ENCODE measurements around the gene SYNJ1. TPM values are rescaled to one million over a fixed set of nuclear protein-coding genes. Genes with fewer than 3 reads are reported as not detected.
"Not testable (repeated sequence)": the region's sequence is repeated elsewhere in the genome, so short reads cannot be mapped to it uniquely, and the experiment has no call there.

The SYNJ1 gene
- total and polyA plus RNA-seq, 7 donors = 5.9 to 14.8 (median 10.8) TPM

- no peak for TF ChIP-seq CTCF (IDR thresholded peaks at IDR 0.05)
- ATAC-seq (no peak), DNase-seq (no peak)
- intact Hi-C loops (cut with DNase I) = loop anchor here in 1 of 2 donors (10.0 kb wide), 2 partner anchors 85 to 395 kb away; no protein-coding TSS in a partner anchor
- no peaks in the 10 kb centered on the region for H3K4me1 ChIP-seq
- no peaks in the 10 kb centered on the region for H3K27me3 ChIP-seq (ENCODE audit: insufficient read depth in 3 of 3, low read length in 2 of 3)
- peaks cover 12 to 100% of the 10 kb centered on the region in 2 donors for H3K36me3 ChIP-seq (ENCODE audit: insufficient read depth in 1 of 2, low read depth in 1 of 2)
- H3K9me3 ChIP-seq = no peaks in the 10 kb centered on the region
- H3K4me3 ChIP-seq = no peak overlapping the region
- no peak overlapping the region for H3K27ac ChIP-seq
These were observed 21.8 kb upstream of the SYNJ1 start for GRCh38 chr21:32749662-32750061.

GRCh38 chr21:32748529-32748928 lies 20.7 kb upstream of the SYNJ1 start:
- no peaks in the 10 kb centered on the region for H3K4me1 ChIP-seq
- DNase-seq (no peak), ATAC-seq (no peak)
- H3K27me3 ChIP-seq (ENCODE audit: insufficient read depth in 3 of 3, low read length in 2 of 3) = no peaks in the 10 kb centered on the region
- no peaks in the 10 kb centered on the region for H3K9me3 ChIP-seq
- intact Hi-C loops (cut with DNase I) = loop anchor here in 1 of 2 donors (10.0 kb wide), 2 partner anchors 84 to 394 kb away; no protein-coding TSS in a partner anchor
- no peak overlapping the region for H3K27ac ChIP-seq
- WGBS, 3 donors = 83 to 90% (median 85%) methylated on average over 5 of the region's 5 CpGs
- no peak for TF ChIP-seq CTCF (IDR thresholded peaks at IDR 0.05)
- H3K36me3 ChIP-seq (ENCODE audit: insufficient read depth in 1 of 2, low read depth in 1 of 2) = peaks cover 8 to 100% of the 10 kb centered on the region in 2 donors
- H3K4me3 ChIP-seq = no peak overlapping the region

- Histone ChIP-seq H3K27me3 (ENCODE audit: insufficient read depth in 3 of 3, low read length in 2 of 3) (no peaks in the 10 kb centered on the region), H3K9me3 (no peaks in the 10 kb centered on the region), H3K27ac (no peak overlapping the region), H3K4me3 (no peak overlapping the region), H3K4me1 (no peaks in the 10 kb centered on the region), H3K36me3 (ENCODE audit: insufficient read depth in 1 of 2, low read depth in 1 of 2) (peaks cover 8 to 100% of the 10 kb centered on the region in 2 donors)
- no peak for TF ChIP-seq CTCF (IDR thresholded peaks at IDR 0.05)
- intact Hi-C loops (cut with DNase I) = loop anchor here in 1 of 2 donors (10.0 kb wide), 2 partner anchors 83 to 393 kb away; no protein-coding TSS in a partner anchor
- no peak for ATAC-seq
- DNase-seq = no peak
- WGBS, 3 donors = 81 to 91% (median 83%) methylated on average over 1 of the region's 1 CpG
These were observed 19.6 kb upstream of the SYNJ1 start for GRCh38 chr21:32747396-32747795.

- 98 to 100% (median 98%) methylated on average over 3 of the region's 3 CpGs for WGBS, 3 donors
- H3K4me1 ChIP-seq; H3K27me3 ChIP-seq (ENCODE audit: insufficient read depth in 3 of 3, low read length in 2 of 3); H3K4me3 ChIP-seq; H3K9me3 ChIP-seq; H3K27ac ChIP-seq; ATAC-seq; DNase-seq: not testable (repeated sequence)
- H3K36me3 ChIP-seq (ENCODE audit: insufficient read depth in 1 of 2, low read depth in 1 of 2) = peaks cover 11 to 100% of the 10 kb centered on the region in 2 donors
- intact Hi-C loops (cut with DNase I) = loop anchor here in 1 of 2 donors (10.0 kb wide), 2 partner anchors 82 to 392 kb away; no protein-coding TSS in a partner anchor
These were observed 18.9 kb upstream of the SYNJ1 start for GRCh38 chr21:32746711-32747110.

DNA sequence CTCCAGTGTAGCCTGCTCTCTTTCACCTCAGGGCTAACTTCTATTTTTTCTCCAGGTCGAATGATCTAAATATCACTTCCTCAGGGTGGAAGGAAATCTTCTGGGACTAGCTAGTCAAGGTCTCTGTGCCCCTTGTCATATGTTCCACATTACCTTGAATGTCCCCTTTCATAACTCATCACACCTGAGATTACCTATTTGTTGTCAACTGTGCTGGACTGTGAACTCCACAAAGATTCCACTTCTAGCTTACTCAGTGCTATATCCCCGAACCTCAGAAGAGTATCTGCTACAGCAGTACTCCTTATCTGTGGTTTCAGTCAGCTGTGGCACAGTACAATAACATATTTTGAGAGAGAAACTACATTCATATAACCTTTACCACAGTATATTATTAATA lies 14.6 kb upstream of the SYNJ1 start:
- H3K27me3 ChIP-seq (ENCODE audit: insufficient read depth in 3 of 3, low read length in 2 of 3) = no peaks in the 10 kb centered on the region
- H3K9me3 ChIP-seq = no peaks in the 10 kb centered on the region
- ATAC-seq (no peak), DNase-seq (no peak)
- H3K4me1 ChIP-seq = no peaks in the 10 kb centered on the region
- no peak overlapping the region for H3K27ac ChIP-seq
- WGBS, 3 donors = 84 to 92% (median 90%) methylated on average over 2 of the region's 2 CpGs
- H3K36me3 ChIP-seq (ENCODE audit: insufficient read depth in 1 of 2, low read depth in 1 of 2) = peaks cover 12 to 97% of the 10 kb centered on the region in 2 donors
- intact Hi-C loops (cut with DNase I) = loop anchor here in 1 of 2 donors (10.0 kb wide), 2 partner anchors 78 to 388 kb away; no protein-coding TSS in a partner anchor
- TF ChIP-seq CTCF (IDR thresholded peaks at IDR 0.05) = no peak
- no peak overlapping the region for H3K4me3 ChIP-seq

Data from psoas muscle (tissue), 8 donors.